A549 (cell line): ENCODE data around the gene OR10T2. TPM values are rescaled to one million over a fixed set of nuclear protein-coding genes. Genes with fewer than 3 reads are reported as not detected.

Experiments used
- ATAC-seq, 2 experiments: fragments of 200-7000 bp in 1 of 2; fragments of >200 bp in 1 of 2; cut with Nextera tagmentation in 1 of 2; cut with Tn5 transposase in 1 of 2; 3 replicates each; pipeline versions ENCODE4 v1.8.0 to v1.9.1; 2018 to 2020; ENCODE audit warnings: mild to moderate bottlenecking in 1 of 2, moderate library complexity in 1 of 2
- CTCF ChIA-PET: fragments of 300-600 bp; sonication (Branson Sonifier 250); formaldehyde crosslinking; extraction: SDS; loops from one replicate; lab custom pipeline; 2021; ENCODE audit warnings: antibody characterized with exemption, inconsistent platforms; lab: Yijun Ruan, JAX
- POLR2A ChIA-PET: fragments of 350-600 bp; formaldehyde crosslinking; extraction: SDS; loops from one replicate; lab custom pipeline; 2021; ENCODE audit warnings: antibody characterized with exemption, inconsistent platforms; lab: Yijun Ruan, JAX
- DNase-seq, 2 experiments: peaks; one replicate each; pipeline versions ENCODE4 v3.0.0 to v3.0.0-alpha.2; 2011 to 2016; ENCODE audit warnings: low read depth in 1 of 2, low spot score in 1 of 2
- FAIRE-seq: peaks from 2 replicates; lab custom pipeline; 2011; peaks lifted over from hg19 to GRCh38; lab: Jason Lieb, UNC
- H3K27ac ChIP-seq, 2 experiments: fragments of >200 bp; sonication (Bioruptor Twin); formaldehyde crosslinking; 3 replicates each; pipeline ENCODE4 v1.5.1; 2016 to 2017
- H3K4me1 ChIP-seq: fragments of >200 bp; sonication (Bioruptor Twin); formaldehyde crosslinking; 3 replicates; pipeline ENCODE4 v1.6.1; 2016
- H3K4me2 ChIP-seq: fragments of >200 bp; sonication (Bioruptor Twin); formaldehyde crosslinking; 3 replicates; pipeline ENCODE4 v1.6.1; 2016
- H3K4me3 ChIP-seq: fragments of >200 bp; sonication (Bioruptor Twin); formaldehyde crosslinking; 3 replicates; pipeline ENCODE4 v1.5.1; 2016
- H3K9me3 ChIP-seq: fragments of >200 bp; sonication (Bioruptor Twin); formaldehyde crosslinking; 3 replicates; pipeline ENCODE4 v1.6.1; 2016
- BHLHE40 ChIP-seq: IDR thresholded peaks from 2 replicates; pipeline ENCODE4 v1.6.1; 2012; ENCODE audit warnings: low read depth, low read length, inconsistent platforms
- CBX8 ChIP-seq: fragments of 200-600 bp; sonication (generic); IDR thresholded peaks from 2 replicates; pipeline ENCODE4 v1.6.1; 2016
- EHF ChIP-seq: fragments of 250-450 bp; sonication (Bioruptor Pico); IDR thresholded peaks from 2 replicates; pipeline ENCODE4 v1.5.0; 2020; ENCODE audit warnings: mild to moderate bottlenecking
- FOSL2 ChIP-seq, 2 experiments: fragments of 450-650 bp in 1 of 2; fragments of >200 bp in 1 of 2; sonication (Bioruptor Twin) in 1 of 2; formaldehyde crosslinking; IDR thresholded peaks; 2 replicates each; pipeline versions ENCODE4 v1.5.0 to v1.6.1; 2016 to 2020; ENCODE audit warnings: mild to moderate bottlenecking in 1 of 2, moderate library complexity in 1 of 2
- GATA3 ChIP-seq: IDR thresholded peaks from 2 replicates; pipeline ENCODE4 v1.6.1; 2012; ENCODE audit warnings: borderline replicate concordance
- HDAC2 ChIP-seq: fragments of 200-600 bp; sonication (generic); IDR thresholded peaks from 2 replicates; pipeline ENCODE4 v1.6.1; 2016
- HOXA7 ChIP-seq: fragments of 250-450 bp; sonication (Bioruptor Pico); IDR thresholded peaks from 2 replicates; pipeline ENCODE4 v1.5.0; 2020; ENCODE audit warnings: mild to moderate bottlenecking, moderate library complexity
- HOXB13 ChIP-seq: fragments of 250-450 bp; sonication (Bioruptor Pico); IDR thresholded peaks from 2 replicates; pipeline ENCODE4 v1.5.0; 2020; ENCODE audit warnings: low read depth, mild to moderate bottlenecking, moderate library complexity
- JUNB ChIP-seq: fragments of >200 bp; sonication (Bioruptor Twin); formaldehyde crosslinking; IDR thresholded peaks from 2 replicates; pipeline ENCODE4 v1.6.1; 2016
- KDM5A ChIP-seq: fragments of 200-600 bp; sonication (generic); IDR thresholded peaks from 2 replicates; pipeline ENCODE4 v1.6.1; 2016; ENCODE audit warnings: antibody characterized with exemption, mild to moderate bottlenecking
- MAX ChIP-seq: IDR thresholded peaks from 2 replicates; pipeline ENCODE4 v1.6.1; 2012
- NPAS2 ChIP-seq: fragments of 250-450 bp; sonication (Bioruptor Pico); IDR thresholded peaks from 2 replicates; pipeline ENCODE4 v1.8.0; 2022; ENCODE audit warnings: mild to moderate bottlenecking, moderate library complexity, borderline replicate concordance
- RAD21 ChIP-seq, 2 experiments: fragments of >200 bp in 1 of 2; sonication (Bioruptor Twin) in 1 of 2; formaldehyde crosslinking in 1 of 2; IDR thresholded peaks in 1 of 2; conservative IDR thresholded peaks in 1 of 2; 2 replicates in 1 of 2; 3 replicates in 1 of 2; pipeline ENCODE4 v1.6.1; 2012 to 2018; ENCODE audit warnings: inconsistent platforms in 1 of 2
- RNF2 ChIP-seq: fragments of 200-600 bp; sonication (generic); IDR thresholded peaks from 2 replicates; pipeline ENCODE4 v1.6.1; 2016; ENCODE audit warnings: low read depth, mild to moderate bottlenecking, antibody characterized with exemption, moderate library complexity, borderline replicate concordance
- SMC3 ChIP-seq: fragments of >200 bp; sonication (Bioruptor Twin); formaldehyde crosslinking; IDR thresholded peaks from 3 replicates; pipeline ENCODE4 v1.6.1; 2018; ENCODE audit warnings: inconsistent platforms
- SREBF2 ChIP-seq: fragments of 450-650 bp; IDR thresholded peaks from 2 replicates; pipeline ENCODE4 v1.6.1; 2014; ENCODE audit warnings: mild to moderate bottlenecking, moderate library complexity
- USF2 ChIP-seq: fragments of 450-650 bp; IDR thresholded peaks from 2 replicates; pipeline ENCODE4 v1.6.1; 2014; ENCODE audit warnings: antibody characterized with exemption
- ZC3H11A ChIP-seq: fragments of 450-650 bp; IDR thresholded peaks from 2 replicates; pipeline ENCODE4 v1.6.1; 2014; ENCODE audit warnings: antibody characterized with exemption, mild to moderate bottlenecking
- ZFP36 ChIP-seq: fragments of 450-650 bp; IDR thresholded peaks from 2 replicates; pipeline ENCODE4 v1.6.1; 2014; ENCODE audit warnings: borderline replicate concordance; ENCODE audit not compliant: partially characterized antibody
- WGBS: methylation state at CpG from one replicate; pipeline ENCODE4 v1.1.6; 2017; ENCODE audit errors: missing lambda C conversion rate; 5-methylcytosine and 5-hydroxymethylcytosine counted together
- polyA plus RNA-seq, 4 experiments: library from polyadenylated mRNA; depleted of rRNA in 3 of 4; stranded (reverse); fragments of >200 nt; fragmentation: RNase III in 1 of 4; extraction: RNeasy Plus Mini Kit Qiagen cat#74134 plus additional on column Dnase treatment in 1 of 4; gene quantifications; 2 replicates in 3 of 4; 3 replicates in 1 of 4; pipeline ENCODE4 v1.2.3, GENCODE V29; 2011 to 2017
- TF ChIP-seq, protein P1 (sequence below): fragments of 250-450 bp; sonication (Bioruptor Pico); IDR thresholded peaks from 2 replicates; pipeline ENCODE4 v1.5.0; 2020; ENCODE audit warnings: low read depth, mild to moderate bottlenecking, moderate library complexity
- TF ChIP-seq, protein P2 (sequence below): fragments of 200-600 bp; sonication (generic); IDR thresholded peaks from 2 replicates; pipeline ENCODE4 v1.6.1; 2016; ENCODE audit warnings: antibody characterized with exemption, mild to moderate bottlenecking, moderate library complexity

The OR10T2 gene
- polyA plus RNA-seq, 2 of the 4 experiments (the other 2 are of a cell fraction): not detected

- Histone ChIP-seq H3K9me3 (no peaks in the 10 kb centered on the region), H3K4me3 (no peak overlapping the region), H3K4me1 (no peaks in the 10 kb centered on the region), H3K27ac (no peak overlapping the region), H3K4me2 (no peak overlapping the region)
- ChIA-PET CTCF (interaction anchor here (1.2 kb wide), 1 partner anchor 832 kb away, joined by 3 read pairs; no protein-coding TSS in a partner anchor), POLR2A (no interaction called here)
- FAIRE-seq (no peak), ATAC-seq (no peak), DNase-seq (no peak)
- WGBS: 10% methylated on average over 10 of the region's 10 CpGs
- TF ChIP-seq, protein P1, sequence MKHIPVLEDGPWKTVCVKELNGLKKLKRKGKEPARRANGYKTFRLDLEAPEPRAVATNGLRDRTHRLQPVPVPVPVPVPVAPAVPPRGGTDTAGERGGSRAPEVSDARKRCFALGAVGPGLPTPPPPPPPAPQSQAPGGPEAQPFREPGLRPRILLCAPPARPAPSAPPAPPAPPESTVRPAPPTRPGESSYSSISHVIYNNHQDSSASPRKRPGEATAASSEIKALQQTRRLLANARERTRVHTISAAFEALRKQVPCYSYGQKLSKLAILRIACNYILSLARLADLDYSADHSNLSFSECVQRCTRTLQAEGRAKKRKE (CRISPR knock-in tag): no peak
- TF ChIP-seq JUNB (no peak), USF2 (no peak), ZC3H11A (no peak), FOSL2 (IDR thresholded peaks at IDR 0.05) (no peak), FOSL2 (CRISPR knock-in tag; IDR thresholded peaks at IDR 0.05) (no peak), HOXA7 (CRISPR knock-in tag) (no peak), HOXB13 (no peak), SREBF2 (no peak), CBX8 (no peak), NPAS2 (CRISPR knock-in tag) (no peak), RAD21 (conservative IDR thresholded peaks at IDR 0.05 in 1 of 2, IDR thresholded peaks at IDR 0.05 in 1 of 2) (no peak), BHLHE40 (no peak), SMC3 (no peak), EHF (no peak), GATA3 (no peak), ZFP36 (no peak), RNF2 (no peak), KDM5A (no peak)
Observed at GRCh38 chr1:158355773-158356285, 43.4 kb downstream of the OR10T2 start.

DNA sequence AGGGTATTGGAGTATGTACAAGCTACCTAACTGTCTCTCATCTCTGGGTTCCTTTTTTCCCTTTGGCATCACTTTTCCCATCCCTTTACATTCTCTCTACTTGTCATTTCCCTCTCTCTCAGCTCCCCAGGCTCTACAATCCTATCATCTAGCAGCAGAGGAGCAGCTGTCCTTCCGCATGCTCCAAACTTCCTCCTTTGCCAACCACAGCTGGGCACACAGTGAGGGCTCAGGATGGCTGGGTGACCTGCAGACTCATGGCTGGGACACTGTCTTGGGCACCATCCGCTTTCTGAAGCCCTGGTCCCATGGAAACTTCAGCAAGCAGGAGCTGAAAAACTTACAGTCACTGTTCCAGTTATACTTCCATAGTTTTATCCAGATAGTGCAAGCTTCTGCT is 45.0 kb downstream of the OR10T2 start:
- Histone ChIP-seq H3K4me2 (no peak overlapping the region), H3K27ac (no peak overlapping the region)
- no peak for ATAC-seq
- TF ChIP-seq HDAC2 (no peak), FOSL2 (IDR thresholded peaks at IDR 0.05) (no peak), FOSL2 (CRISPR knock-in tag; IDR thresholded peaks at IDR 0.05) (no peak), NPAS2 (CRISPR knock-in tag) (no peak), KDM5A (no peak), GATA3 (no peak), CBX8 (no peak), MAX (no peak)
- TF ChIP-seq, protein P2, sequence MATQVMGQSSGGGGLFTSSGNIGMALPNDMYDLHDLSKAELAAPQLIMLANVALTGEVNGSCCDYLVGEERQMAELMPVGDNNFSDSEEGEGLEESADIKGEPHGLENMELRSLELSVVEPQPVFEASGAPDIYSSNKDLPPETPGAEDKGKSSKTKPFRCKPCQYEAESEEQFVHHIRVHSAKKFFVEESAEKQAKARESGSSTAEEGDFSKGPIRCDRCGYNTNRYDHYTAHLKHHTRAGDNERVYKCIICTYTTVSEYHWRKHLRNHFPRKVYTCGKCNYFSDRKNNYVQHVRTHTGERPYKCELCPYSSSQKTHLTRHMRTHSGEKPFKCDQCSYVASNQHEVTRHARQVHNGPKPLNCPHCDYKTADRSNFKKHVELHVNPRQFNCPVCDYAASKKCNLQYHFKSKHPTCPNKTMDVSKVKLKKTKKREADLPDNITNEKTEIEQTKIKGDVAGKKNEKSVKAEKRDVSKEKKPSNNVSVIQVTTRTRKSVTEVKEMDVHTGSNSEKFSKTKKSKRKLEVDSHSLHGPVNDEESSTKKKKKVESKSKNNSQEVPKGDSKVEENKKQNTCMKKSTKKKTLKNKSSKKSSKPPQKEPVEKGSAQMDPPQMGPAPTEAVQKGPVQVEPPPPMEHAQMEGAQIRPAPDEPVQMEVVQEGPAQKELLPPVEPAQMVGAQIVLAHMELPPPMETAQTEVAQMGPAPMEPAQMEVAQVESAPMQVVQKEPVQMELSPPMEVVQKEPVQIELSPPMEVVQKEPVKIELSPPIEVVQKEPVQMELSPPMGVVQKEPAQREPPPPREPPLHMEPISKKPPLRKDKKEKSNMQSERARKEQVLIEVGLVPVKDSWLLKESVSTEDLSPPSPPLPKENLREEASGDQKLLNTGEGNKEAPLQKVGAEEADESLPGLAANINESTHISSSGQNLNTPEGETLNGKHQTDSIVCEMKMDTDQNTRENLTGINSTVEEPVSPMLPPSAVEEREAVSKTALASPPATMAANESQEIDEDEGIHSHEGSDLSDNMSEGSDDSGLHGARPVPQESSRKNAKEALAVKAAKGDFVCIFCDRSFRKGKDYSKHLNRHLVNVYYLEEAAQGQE: no peak
- TF ChIP-seq, all 56 proteins: peak for 0
- no peaks in the 10 kb centered on the region for H3K4me1 ChIP-seq
- DNase-seq: no peak
- no peak overlapping the region for H3K4me3 ChIP-seq
- 10% methylated on average over 2 of the region's 2 CpGs for WGBS
- H3K9me3 ChIP-seq: no peaks in the 10 kb centered on the region
- FAIRE-seq: no peak
- ChIA-PET POLR2A (no interaction called here), CTCF (interaction anchor here (1.3 kb wide), 1 partner anchor 10 kb away, joined by 3 read pairs; no protein-coding TSS in a partner anchor)
